Ishikawa (cell line): ENCODE measurements around the gene SPRED2.

Experiments used
- EGR1 ChIP-seq: IDR thresholded peaks from 2 replicates; pipeline ENCODE4 v1.6.1; 2012
- REST ChIP-seq: IDR thresholded peaks from 2 replicates; pipeline ENCODE4 v1.6.1; 2012; ENCODE audit warnings: low read depth, mild to moderate bottlenecking
- ZBTB7A ChIP-seq: IDR thresholded peaks from 2 replicates; pipeline ENCODE4 v1.6.1; 2012; ENCODE audit warnings: low read depth

DNA sequence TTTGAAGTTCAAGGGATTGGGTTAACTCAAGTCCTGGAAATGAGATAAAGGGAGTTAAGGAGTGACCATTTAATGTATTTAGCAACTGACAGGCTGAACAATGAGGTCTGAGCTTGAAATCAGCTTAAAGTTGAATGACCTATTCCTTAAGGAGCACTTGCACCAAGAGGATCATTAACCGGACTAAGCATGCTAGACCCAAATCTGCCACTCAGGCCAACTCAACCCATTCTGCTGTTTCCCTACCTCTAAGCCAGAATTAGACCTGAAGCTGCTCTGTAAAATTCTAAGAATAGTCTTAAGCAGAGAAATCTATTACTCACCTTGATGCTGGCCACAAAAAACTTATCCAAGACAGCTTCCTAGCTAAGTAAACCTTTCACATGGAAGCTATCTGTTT lies 59.8 kb downstream of the SPRED2 start:
- TF ChIP-seq ZBTB7A = no peak
- TF ChIP-seq EGR1 = no peak
- no peak for TF ChIP-seq REST
